PC-9 (cell line): Measurements from ENCODE around the gene DUSP2. TPM values are rescaled to one million over a fixed set of nuclear protein-coding genes. Genes with fewer than 3 reads are reported as not detected.

ENCODE experiments used
- BruUV-seq: library from RNA; stranded (reverse); fragments of 400-500 nt; replicated peaks from 2 replicates; lab custom pipeline; 2021; lab: Mats Ljungman, UMichigan
- CTCF ChIA-PET: fragments of 300-600 bp; sonication (Branson Sonifier 250); formaldehyde crosslinking; loops from one replicate; lab custom pipeline; 2022; ENCODE audit warnings: antibody characterized with exemption; lab: Charles Lee
- POLR2A ChIA-PET: fragments of 300-600 bp; sonication (Branson Sonifier 250); formaldehyde crosslinking; loops from one replicate; lab custom pipeline; 2022; ENCODE audit warnings: antibody characterized with exemption; ENCODE audit not compliant: unreplicated experiment; lab: Charles Lee
- DNase-seq, 2 experiments: peaks; one replicate each; pipeline versions ENCODE4 v3.0.0 to v3.0.0-alpha.2; 2015 to 2022; ENCODE audit warnings: mixed read lengths in 1 of 2
- H2AFZ ChIP-seq: fragments of 200-600 bp; sonication (generic); 2 replicates; pipeline ENCODE4 v1.8.1; 2017; ENCODE audit warnings: antibody characterized with exemption
- H3F3A ChIP-seq: fragments of 200-600 bp; sonication (generic); 2 replicates; pipeline ENCODE4 v1.8.1; 2017; ENCODE audit warnings: antibody characterized with exemption, mild to moderate bottlenecking, low read depth; ENCODE audit not compliant: insufficient read depth
- H3K27ac ChIP-seq: fragments of 200-600 bp; sonication (generic); 2 replicates; pipeline ENCODE4 v1.6.1; 2016; ENCODE audit warnings: mixed run types
- H3K27me3 ChIP-seq: fragments of 200-600 bp; sonication (generic); 2 replicates; pipeline ENCODE4 v1.6.1; 2016; ENCODE audit warnings: low read depth, mixed run types; ENCODE audit not compliant: insufficient read depth
- H3K36me3 ChIP-seq: fragments of 200-600 bp; sonication (generic); 2 replicates; pipeline ENCODE4 v1.6.1; 2016; ENCODE audit warnings: low read depth, mixed run types
- H3K4me1 ChIP-seq: fragments of 200-600 bp; sonication (generic); replicated peaks from 2 replicates; pipeline ENCODE4 v1.6.1; 2016; ENCODE audit warnings: mixed run types; ENCODE audit not compliant: insufficient read depth
- H3K4me2 ChIP-seq: fragments of 200-600 bp; sonication (generic); 2 replicates; pipeline ENCODE4 v1.6.1; 2017; ENCODE audit warnings: mixed run types
- H3K4me3 ChIP-seq: fragments of 200-600 bp; sonication (generic); 2 replicates; pipeline ENCODE4 v1.6.1; 2016; ENCODE audit warnings: mixed run types
- H3K79me2 ChIP-seq: fragments of 200-600 bp; sonication (generic); 2 replicates; pipeline ENCODE4 v1.6.1; 2017; ENCODE audit warnings: low read depth, mixed run types
- H3K9me2 ChIP-seq: fragments of 200-600 bp; sonication (generic); 2 replicates; pipeline ENCODE4 v1.8.1; 2017; ENCODE audit warnings: mild to moderate bottlenecking; ENCODE audit not compliant: insufficient read depth
- H3K9me3 ChIP-seq: fragments of 200-600 bp; sonication (generic); 2 replicates; pipeline ENCODE4 v1.8.1; 2016; ENCODE audit warnings: low read depth; ENCODE audit not compliant: insufficient read depth
- H4K20me1 ChIP-seq: fragments of 200-600 bp; sonication (generic); 2 replicates; pipeline ENCODE4 v1.8.1; 2017; ENCODE audit not compliant: insufficient read depth
- EZH2 ChIP-seq: fragments of 200-600 bp; sonication (generic); IDR thresholded peaks from 2 replicates; pipeline ENCODE4 v1.8.0; 2017; ENCODE audit warnings: antibody characterized with exemption, low read depth
- intact Hi-C: fragments of 100-400 bp; cut with micrococcal nuclease; formaldehyde crosslinking; loops from one replicate; pipeline ENCODE4 v1.10.0; 2022; ENCODE audit not compliant: unreplicated experiment
- total RNA-seq: library from RNA; stranded (reverse); gene quantifications from 2 replicates; pipeline ENCODE4 v1.2.3, GENCODE V29; 2021
- TF ChIP-seq, protein P1 (sequence below): fragments of 200-600 bp; sonication (generic); conservative IDR thresholded peaks from 2 replicates; pipeline ENCODE4 v1.6.1; 2017; ENCODE audit warnings: mixed run types, antibody characterized with exemption, mild to moderate bottlenecking, moderate library complexity

DUSP2 gene
- total RNA-seq, 1 experiment from 2014 or later, result 4.0 TPM

DNA sequence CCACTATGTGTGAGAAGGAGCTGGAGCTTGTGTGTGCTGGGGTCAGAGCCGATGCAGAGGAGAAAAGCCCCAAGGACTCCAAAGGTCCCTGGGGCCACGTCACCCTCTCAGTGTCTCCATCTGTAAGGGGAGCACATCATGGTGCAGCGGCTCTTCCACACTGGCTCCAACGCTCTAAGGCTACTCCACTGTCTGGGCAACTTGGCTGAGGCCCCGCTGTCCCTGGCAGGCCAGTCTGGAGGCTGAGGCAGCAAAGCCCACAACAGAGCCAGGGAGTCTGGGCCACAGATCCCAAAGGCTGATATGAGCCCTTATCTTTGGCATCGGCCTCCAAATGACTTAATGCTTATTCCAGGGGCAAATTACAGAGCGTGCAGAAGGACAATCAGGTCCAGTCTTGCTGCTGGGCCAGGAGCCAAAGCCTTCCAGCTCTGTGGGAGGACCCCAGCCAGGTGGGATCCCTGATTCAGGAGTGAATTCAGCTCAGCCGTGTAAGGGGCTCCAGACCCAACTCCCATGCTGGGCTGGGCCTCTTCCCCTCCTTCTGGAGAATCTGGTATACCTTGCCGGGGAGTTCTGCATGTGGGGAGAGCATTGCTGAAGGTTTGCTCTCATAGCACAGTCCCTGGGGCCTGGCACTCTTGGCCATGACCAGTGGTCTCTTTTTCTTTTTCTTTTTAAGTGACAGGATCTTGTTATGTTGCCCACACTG, 1.8 kb upstream of the DUSP2 start:
- Histone ChIP-seq H3K4me1 (peaks cover 13% of the 10 kb centered on the region), H3K9me3 (no peaks in the 10 kb centered on the region), H3K4me3 (no peak overlapping the region), H3K27me3 (no peaks in the 10 kb centered on the region), H2AFZ (no peak overlapping the region), H3F3A (peaks cover 20% of the 10 kb centered on the region; the same call in 1 of the 2 replicates), H3K4me2 (no peak overlapping the region), H3K36me3 (no peaks in the 10 kb centered on the region; the same call in 1 of the 2 replicates), H4K20me1 (no peaks in the 10 kb centered on the region), H3K79me2 (peaks cover 12% of the 10 kb centered on the region; the same call in 1 of the 2 replicates), H3K27ac (no peak overlapping the region), H3K9me2 (no peaks in the 10 kb centered on the region)
- CTCF ChIA-PET, result interaction anchor here (0.6 kb wide), 1 partner anchor 283 kb away, joined by 17 read pairs; no protein-coding TSS in a partner anchor
- TF ChIP-seq, protein P1, sequence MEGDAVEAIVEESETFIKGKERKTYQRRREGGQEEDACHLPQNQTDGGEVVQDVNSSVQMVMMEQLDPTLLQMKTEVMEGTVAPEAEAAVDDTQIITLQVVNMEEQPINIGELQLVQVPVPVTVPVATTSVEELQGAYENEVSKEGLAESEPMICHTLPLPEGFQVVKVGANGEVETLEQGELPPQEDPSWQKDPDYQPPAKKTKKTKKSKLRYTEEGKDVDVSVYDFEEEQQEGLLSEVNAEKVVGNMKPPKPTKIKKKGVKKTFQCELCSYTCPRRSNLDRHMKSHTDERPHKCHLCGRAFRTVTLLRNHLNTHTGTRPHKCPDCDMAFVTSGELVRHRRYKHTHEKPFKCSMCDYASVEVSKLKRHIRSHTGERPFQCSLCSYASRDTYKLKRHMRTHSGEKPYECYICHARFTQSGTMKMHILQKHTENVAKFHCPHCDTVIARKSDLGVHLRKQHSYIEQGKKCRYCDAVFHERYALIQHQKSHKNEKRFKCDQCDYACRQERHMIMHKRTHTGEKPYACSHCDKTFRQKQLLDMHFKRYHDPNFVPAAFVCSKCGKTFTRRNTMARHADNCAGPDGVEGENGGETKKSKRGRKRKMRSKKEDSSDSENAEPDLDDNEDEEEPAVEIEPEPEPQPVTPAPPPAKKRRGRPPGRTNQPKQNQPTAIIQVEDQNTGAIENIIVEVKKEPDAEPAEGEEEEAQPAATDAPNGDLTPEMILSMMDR, result no peak
- TF ChIP-seq EZH2, result no peak
- no TSS peak for BruUV-seq
- intact Hi-C loops, result no loop called here
- DNase-seq, result no peak
- POLR2A ChIA-PET, result no interaction called here

DNA sequence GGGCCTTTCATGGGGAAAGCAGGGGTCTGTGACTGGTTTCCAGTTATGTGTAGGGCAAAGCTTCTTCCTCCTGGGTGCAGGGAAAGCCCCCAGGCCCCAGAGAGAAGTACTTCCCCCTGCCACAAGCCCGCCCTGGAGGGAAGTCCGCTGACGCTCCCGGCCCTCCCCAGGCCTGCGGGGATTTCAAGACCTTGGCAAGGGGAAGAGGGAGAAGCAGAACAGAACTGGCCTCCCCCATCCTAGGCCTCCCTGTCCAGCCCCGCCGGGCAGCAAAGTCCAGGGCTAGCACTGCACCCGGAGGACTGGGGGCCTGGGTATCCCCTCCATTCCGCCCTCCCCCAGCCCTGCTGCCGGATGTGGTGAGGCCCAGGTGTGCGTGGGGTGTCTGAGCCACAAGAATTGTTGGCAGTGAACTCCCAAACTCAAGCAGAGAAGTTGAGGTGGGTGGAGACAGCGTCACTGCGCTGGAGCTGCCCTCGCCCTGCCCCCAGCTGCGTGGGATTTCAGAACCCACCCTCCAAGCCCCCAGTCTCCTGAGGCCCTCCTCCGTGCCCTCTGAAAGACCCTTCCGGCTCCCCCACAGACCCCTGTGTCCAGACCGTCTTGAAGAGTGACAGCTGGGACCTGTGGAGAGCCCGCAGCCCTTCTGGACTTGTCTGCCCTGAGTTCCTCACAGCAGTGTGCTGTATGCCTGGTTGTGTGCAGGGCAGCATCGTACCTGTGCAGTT, 1.1 kb upstream of the DUSP2 start:
- BruUV-seq, result no TSS peak
- peak overlapping the region; percentile 92; the same call in 1 of the 2 replicates for H3K4me2 ChIP-seq
- H2AFZ ChIP-seq, result no peak overlapping the region
- no peak overlapping the region for H3K27ac ChIP-seq
- CTCF ChIA-PET, result no interaction called here
- H3K27me3 ChIP-seq, result no peaks in the 10 kb centered on the region
- H3K36me3 ChIP-seq, result no peaks in the 10 kb centered on the region; the same call in 1 of the 2 replicates
- intact Hi-C loops, result no loop called here
- peaks cover 13% of the 10 kb centered on the region for H3K4me1 ChIP-seq
- POLR2A ChIA-PET, result no interaction called here
- no peaks in the 10 kb centered on the region for H4K20me1 ChIP-seq
- H3K4me3 ChIP-seq, result no peak overlapping the region
- peaks cover 12% of the 10 kb centered on the region; the same call in 1 of the 2 replicates for H3K79me2 ChIP-seq
- no peak for DNase-seq
- H3K9me2 ChIP-seq, result no peaks in the 10 kb centered on the region
- TF ChIP-seq, protein P1, result no peak
- no peak for TF ChIP-seq EZH2
- H3F3A ChIP-seq, result peaks cover 20% of the 10 kb centered on the region; the same call in 1 of the 2 replicates
- H3K9me3 ChIP-seq, result no peaks in the 10 kb centered on the region

DNA sequence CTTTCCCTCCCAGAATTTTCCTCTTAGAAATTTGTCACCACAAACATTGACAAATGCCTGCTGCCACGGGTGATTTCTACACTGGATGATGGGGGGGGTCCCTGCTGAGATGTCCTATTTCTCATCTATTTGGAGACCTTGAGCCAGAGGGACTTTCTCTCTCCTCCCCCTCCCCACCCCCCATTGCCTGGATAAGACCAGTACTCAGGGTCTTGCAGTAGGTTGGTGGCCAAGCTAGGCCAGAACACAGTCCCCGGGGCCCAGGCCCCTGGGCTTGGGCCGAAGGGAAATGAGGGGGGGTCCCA, 560 bp upstream of the DUSP2 start:
- H2AFZ ChIP-seq, result peak overlapping the region; percentile 88
- TF ChIP-seq, protein P1, result no peak
- TF ChIP-seq EZH2, result no peak
- no peaks in the 10 kb centered on the region; the same call in 1 of the 2 replicates for H3K36me3 ChIP-seq
- no peaks in the 10 kb centered on the region for H4K20me1 ChIP-seq
- H3K4me3 ChIP-seq, result peak overlapping the region; percentile 73; the same call in 1 of the 2 replicates
- H3K9me3 ChIP-seq, result no peaks in the 10 kb centered on the region
- H3K79me2 ChIP-seq, result peaks cover 12% of the 10 kb centered on the region; the same call in 1 of the 2 replicates
- CTCF ChIA-PET, result no interaction called here
- TSS peak; percentile 68 for BruUV-seq
- POLR2A ChIA-PET, result no interaction called here
- H3K27me3 ChIP-seq, result no peaks in the 10 kb centered on the region
- peaks cover 13% of the 10 kb centered on the region for H3K4me1 ChIP-seq
- no peaks in the 10 kb centered on the region for H3K9me2 ChIP-seq
- intact Hi-C loops, result loop anchor here (2.0 kb wide), 1 partner anchor 63 kb away; the partner anchor contains the start of gene STARD7
- H3K4me2 ChIP-seq, result peak overlapping the region; percentile 92
- DNase-seq, result no peak
- H3F3A ChIP-seq, result peaks cover 20% of the 10 kb centered on the region; the same call in 1 of the 2 replicates
- H3K27ac ChIP-seq, result no peak overlapping the region
